ENCODE measurements around the gene TDRKH.

The TDRKH gene, protein sequence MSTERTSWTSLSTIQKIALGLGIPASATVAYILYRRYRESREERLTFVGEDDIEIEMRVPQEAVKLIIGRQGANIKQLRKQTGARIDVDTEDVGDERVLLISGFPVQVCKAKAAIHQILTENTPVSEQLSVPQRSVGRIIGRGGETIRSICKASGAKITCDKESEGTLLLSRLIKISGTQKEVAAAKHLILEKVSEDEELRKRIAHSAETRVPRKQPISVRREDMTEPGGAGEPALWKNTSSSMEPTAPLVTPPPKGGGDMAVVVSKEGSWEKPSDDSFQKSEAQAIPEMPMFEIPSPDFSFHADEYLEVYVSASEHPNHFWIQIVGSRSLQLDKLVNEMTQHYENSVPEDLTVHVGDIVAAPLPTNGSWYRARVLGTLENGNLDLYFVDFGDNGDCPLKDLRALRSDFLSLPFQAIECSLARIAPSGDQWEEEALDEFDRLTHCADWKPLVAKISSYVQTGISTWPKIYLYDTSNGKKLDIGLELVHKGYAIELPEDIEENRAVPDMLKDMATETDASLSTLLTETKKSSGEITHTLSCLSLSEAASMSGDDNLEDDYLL

DNA sequence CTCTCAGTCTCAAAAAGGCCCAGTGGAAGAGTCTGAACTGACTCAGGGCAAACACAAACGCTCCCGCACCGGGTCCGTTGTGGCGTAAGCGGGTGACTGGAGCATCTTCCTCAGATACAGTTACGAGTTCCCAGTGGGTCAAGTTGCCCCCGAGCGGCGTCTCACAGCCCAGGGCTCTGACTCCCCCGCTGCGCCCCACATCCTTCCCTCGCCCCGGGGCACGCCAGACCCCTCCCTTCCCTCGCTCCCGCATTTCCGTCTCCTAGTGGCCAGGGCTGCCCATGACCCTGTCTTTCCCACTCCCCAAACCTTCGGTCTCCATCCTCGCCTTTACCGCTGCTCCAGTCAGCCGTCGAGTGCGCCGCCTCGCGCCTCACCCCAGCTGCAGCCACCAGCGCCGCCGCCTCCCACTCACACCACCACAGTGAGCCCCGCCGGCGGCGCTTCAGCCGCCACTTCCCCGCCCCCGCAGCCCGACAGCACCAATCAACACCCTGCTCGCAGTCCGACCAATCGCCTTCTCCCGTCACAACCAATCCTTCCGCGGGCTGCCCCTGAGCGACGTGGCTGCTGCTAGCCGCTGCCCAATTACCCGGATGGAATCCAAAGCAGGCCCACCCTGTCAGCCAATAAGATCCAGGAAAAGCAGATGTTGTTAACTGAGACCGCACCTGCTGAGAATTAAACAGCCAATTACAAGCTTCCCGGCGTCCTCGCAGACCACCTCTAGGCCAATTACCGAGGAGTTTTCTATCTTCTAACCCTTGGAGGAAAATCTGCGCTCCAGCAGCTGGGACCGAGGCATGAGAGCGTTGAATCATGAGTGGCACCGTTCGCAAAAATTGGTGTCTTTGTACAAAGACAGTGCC lies at the start of gene TDRKH:
TSS of gene TDRKH (minus strand) at position 430 of the 869 bp plus-strand sequence. CDS start 7,478 bp downstream, outside the sequence.
- peak; percentile 99 for DNase-seq

DNA sequence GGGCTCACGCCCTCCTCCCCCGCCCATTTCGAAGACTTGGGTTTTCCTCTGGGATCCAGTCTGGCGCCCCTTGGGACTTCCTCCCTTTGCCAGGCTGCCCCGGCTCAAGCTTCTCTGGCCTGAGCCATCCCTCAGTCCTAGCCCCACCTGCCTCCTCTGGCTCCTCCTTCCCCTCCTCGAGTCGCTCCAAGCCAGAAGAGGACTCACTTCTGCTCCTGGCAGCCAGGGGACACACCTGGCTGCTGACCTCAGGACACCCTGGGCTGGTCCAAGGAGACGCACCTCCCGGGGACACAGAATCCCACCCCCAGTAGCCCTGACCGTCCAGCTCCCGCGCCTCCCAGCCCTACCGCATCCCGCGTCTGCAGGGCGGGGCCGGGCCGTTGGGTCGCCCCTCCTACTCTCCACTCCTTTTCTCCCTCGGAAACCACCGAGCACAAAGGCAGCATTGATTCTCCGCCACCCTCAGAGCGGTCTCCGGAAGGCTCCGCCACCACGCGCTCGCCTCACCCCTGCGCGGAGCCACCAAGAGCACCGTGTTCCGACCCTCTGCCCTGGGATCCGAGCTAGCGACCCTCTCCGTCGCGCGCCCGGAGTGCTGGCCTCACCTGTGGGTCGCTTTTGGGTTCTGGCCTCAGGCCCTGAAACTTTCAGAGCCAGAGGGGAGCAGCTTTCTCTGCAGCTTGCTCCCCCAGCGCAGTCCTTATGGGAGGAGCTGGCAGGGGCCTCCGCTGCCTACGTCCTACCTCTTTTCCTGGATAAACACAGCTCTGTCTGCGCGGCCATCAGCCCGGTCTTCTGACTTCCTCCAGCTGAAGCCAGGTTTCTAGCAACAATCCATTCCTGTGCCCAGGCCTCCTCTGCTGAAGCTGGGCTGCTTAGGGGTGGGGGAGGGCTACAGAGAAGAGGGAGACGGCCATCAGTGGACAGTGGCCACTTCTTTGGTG lies 49.4 kb upstream of the TDRKH start, which contains the start of gene C2CD4D:
TSS of gene C2CD4D (minus strand) at position 364 of the 947 bp plus-strand sequence. CDS start 831 bp downstream, outside the sequence.
- DNase-seq: no peak

DNA sequence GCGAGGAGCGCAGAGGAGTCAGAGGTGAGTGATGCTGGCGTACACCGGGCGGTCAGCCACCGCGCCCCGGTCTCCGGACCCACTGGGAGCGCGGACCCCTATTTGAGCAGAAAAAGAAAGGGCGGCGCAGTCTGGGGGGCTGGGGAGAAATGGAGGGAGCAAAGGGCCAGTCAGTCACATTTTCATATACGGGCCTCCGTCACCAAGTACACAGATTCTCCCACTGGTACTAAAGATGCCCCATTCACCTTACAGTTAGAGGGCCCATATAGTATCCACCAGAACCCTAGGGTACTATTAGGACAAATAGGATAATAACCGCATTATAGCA lies 48.7 kb upstream of the TDRKH start:
- DNase-seq: no peak

DNA sequence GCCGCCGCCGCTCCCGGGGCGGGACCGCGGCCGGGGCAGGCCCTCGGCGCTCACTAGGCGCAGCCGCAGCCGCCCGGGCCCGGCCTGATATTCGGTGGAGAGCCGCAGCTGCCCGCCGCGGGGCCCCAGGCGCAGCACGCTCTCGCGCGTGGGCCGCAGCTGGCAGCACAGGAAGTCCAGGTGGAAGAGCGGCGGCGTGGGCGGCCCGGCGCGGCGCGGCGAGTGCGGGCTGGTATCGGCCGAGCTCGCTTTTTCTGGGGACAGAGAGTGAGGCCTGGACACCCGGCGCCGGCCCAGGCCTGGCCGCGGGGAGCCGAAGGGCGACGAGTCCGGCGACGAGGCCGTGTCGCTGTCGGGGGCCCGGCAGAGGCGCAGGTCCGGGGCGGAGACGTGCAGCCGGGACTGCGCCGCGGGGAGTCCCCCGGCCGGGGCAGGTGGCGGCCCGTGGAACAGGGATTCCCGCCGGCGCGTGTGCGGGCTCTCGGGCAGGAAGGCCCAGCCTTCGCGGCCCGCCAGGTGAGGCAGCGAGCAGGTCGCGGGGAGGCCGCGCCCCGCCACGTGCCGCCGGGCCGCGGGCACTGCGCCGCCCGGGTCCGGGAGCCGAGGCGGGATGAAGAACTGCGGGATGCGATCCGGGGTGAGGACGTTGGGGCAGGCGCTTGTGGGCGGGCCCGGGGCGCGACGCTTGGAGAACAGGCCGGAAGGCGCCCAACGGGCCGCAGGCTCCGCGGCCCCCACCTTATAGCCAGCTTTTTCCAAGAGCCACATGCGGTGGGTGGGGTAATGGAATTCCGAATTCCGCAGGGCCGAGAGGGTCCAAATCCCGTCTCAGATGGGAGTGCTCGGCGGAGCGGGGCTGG lies 48.2 kb upstream of the TDRKH start:
- DNase-seq: no peak

DNA sequence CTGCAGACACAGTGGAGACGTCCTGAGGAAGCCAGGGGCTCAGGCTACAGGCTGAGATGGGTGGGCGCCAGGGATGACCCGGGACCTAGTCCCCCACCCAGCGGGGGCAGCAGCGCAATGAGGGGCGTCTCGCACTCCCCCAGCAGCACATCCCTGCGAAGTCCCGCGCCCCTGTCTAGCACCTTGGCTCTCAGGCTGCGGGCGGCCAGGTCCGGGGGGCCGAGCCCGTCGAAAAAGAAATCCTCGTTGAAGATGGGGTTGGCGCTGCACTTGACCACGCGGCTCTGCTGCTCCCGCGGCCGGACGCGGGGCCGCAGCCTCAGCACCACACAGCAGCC lies 47.6 kb upstream of the TDRKH start:
- DNase-seq: no peak

DNA sequence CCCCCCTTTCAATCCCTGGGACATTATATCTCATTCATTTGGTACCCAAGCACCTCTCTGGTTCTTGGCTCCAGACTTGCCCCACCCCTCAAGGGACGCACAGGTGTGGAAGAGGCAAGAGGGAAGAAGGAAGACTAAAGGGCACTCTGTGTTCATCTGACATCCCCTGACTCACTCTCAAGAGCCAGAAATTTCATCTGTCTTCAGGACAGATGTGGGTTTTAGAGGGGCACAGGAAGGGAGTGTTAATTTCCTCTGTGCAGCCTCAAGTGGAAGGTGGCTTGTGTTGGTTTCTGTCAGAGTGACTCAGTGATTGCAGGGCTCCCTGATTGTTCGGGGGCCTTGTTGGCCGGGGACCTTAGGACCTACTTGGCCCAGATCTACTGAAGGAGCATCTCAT lies 46.9 kb upstream of the TDRKH start:
- no peak for DNase-seq

DNA sequence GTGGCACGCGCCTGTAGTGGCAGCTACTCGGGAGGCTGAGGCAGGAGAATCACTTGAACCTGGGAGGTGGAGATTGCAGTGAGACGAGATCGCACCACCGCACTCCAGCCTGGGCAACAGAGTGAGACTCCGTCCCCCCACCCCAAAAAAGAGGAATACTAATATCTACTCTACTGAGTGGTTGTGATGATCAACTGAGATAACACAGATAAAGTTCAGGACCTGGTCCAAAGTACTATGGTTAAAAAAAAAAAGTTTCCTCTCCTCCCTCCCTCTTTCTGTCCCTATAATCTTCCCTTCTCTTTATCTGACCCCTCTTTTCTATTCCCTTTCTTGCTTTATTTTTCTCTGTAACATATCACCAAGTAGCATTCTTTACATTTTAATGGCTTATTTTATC lies 45.3 kb upstream of the TDRKH start:
- no peak for DNase-seq

DNA sequence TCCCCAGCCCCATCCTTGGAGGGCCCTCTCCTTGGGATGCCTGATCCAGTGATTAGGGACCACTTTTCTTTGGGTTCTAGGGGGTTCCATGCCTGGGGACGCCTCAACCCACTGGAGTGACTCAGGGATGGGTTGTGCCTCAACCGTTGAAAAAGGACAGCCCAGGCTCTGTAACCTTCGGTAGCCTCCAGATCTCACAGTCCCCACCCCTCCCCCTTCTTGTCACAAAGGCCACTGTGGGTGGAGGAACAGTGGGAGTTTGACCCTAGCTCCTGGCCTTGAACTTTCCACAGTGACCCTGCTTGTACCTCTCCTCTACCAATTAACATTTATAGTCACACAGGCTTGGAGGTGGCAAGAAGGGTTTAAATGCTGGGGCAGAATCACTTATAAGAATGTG lies 43.9 kb upstream of the TDRKH start:
- DNase-seq: no peak

DNA sequence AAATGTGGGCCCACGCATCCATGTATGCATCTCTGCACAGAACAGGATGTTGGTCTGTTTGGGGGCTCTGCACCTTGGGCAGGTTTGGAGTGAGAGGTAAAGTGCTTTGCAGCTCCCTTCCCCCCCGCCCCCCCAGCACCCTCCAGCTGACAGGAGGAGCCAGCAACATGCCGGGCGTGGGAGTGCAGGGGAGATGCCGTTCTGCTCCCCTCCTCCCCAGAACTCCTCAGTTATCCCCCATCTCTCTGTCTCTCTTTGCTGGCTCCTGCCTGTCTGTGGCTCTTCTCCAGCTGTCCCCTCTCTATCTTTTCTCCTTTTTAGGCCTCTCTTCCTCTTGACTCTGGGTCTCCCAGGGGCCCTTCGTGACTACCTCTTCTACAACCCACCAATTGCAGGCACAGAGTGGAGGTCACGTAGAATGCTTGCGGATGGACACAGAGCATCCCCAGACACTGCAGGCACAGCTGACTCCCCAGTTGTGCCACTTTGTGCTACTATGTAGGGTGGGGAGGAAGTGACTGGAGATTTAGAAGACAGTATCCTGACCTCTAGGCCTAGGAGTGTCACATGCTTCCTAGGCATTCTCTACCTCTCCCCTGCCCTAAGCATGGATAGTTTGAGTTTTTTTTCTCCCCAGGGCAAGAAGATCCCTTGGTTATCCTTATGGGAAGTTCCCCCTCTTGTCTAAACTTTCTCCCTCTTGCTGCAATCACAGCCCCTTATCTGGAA lies 43.0 kb upstream of the TDRKH start:
- no peak for DNase-seq

DNA sequence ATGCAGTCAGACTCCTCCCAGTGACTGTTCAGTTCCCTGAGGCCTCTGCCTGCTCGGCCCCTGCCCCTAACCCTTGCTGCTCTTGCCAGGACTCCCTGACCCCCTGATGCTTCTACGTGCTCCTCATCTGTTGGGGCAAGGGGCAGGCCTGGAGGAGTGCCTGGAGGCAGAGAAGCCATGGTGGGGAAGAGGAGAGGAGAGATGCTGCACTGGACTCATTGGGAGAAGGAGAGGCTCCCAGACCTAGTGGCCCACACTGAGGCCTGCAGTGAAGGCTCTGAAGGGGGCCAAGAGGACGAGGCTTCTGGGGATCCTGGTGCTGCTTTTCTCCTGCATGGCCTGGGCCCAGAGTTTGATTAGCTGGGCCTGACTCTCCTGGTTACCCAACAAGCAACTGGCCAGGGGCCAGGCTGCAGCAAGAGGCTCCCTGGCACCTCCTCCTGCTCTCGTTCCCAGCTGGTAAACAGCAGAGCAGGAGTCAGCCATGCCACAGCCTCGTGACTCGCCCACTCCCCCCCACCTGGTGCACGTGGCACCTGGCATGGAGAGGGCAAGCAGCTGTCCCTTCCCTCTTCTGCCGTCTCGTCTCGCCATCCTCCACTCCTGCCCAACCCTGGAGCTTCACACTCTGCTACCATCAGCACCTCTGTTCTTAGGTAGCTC lies 42.1 kb upstream of the TDRKH start:
- no peak for DNase-seq

DNA sequence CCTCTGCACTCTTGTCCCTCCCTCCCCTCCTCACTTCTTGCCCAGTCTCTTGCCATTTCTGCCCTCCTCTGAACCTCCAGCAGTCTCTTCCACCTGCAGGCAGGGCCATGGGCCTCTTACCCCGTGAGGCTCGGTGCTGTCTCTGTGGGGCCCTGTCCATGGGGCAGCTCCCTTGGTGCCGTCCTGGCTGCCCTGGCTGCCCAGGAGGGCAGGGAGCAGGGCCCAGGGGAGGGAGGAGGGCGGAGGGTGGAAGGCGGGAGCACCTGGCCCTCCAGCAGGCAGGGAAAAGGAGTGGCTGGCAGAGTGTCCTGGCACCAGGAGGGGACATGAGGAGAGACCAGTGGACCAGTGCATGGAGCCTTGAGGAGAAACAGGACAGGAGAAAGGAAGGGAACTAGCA lies 41.3 kb upstream of the TDRKH start, which contains the start of gene RORC:
TSS of gene RORC (minus strand) at position 198 of the 400 bp plus-strand sequence. CDS start at position 160, 38 bp downstream.
- no peak for DNase-seq

DNA sequence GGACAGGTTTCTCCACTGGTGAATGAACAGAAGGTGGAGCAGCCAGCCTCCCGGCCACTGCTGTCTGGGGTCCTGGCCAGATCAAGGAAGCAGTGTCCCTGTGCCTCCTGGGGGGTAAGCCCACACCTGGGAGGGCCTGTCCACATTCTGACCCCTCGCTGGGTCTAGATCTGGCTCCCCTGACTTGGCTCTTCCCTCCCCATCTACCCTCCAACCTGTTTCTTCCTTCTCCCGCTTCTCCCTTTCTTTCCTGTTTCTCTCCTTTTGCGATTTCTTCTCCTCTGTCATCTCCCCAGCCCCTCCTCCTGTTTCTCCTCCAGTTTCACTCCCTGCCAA lies 40.9 kb upstream of the TDRKH start:
- no peak for DNase-seq

DNA sequence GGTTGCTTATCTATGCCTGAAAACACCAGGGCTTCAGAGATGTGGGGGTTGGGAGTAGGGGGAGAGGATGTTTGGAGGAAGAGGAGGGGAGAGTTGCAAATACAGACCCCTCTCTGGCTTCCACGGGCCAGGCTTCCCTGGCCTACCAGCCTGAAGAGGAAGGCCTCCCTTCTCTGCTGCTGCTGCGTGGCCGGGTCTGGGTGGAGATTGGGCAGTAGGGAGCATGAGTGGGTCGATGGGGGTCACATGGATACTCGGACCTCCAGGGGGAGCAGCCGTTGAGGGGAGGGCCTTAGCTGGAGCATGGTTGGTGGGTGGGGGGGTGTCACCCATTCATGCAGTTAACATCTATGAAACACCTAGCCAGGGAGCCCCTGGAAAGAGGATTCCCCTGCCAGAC lies 39.8 kb upstream of the TDRKH start:
- no peak for DNase-seq

DNA sequence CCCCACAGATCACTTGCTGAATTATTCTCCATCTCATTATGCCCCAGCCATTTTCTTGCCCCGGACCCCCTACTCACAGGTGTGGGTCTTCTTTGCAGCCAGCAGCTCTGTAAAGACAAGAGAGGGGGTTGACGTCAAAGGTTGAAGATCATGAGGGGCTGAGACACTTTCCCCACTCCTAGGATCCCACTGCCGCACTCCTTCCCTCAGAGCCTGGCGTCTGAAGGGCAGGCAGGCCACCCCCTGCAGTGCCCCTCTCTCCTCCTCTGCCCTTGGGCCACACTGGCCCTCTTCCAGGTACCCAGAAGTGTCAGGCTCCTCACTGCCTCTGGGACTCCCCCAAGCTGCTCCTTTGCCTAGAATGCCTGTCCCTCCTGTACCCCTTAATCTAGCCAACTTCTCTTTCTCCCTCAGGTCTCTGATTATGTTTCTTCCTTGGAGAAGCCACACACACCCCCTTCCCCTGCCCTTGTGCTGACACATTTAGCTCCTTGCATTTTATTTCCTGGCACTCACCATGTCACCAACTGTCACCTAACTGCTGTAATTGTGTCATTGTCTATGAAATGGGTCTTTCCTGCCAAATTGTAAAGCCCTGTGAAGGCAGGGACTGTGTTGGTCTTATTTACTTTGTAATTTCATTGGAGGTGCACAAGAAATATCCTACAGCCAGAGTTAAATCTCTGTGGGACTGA lies 39.2 kb upstream of the TDRKH start:
- DNase-seq: no peak

DNA sequence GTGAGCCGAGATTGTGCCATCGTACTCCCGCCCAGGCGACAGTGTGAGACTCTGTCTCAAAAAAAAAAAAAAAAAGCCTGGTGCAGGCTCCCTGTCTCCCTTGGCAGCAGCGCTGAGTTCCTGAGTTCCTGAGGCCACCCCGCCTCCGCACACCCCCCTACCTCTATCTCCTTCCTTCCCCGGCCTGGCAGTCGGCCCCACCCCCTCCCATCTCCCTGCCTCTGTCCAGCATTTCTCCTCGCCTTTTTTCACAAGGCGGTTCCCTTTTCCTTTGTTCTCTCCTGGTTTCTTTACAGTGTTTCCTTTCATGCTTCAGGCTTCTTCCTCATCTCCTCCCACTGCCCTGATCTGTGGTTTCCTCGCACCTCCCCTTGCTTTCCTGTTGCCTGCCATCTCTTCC lies 38.6 kb upstream of the TDRKH start:
- DNase-seq: peak; percentile 17

DNA sequence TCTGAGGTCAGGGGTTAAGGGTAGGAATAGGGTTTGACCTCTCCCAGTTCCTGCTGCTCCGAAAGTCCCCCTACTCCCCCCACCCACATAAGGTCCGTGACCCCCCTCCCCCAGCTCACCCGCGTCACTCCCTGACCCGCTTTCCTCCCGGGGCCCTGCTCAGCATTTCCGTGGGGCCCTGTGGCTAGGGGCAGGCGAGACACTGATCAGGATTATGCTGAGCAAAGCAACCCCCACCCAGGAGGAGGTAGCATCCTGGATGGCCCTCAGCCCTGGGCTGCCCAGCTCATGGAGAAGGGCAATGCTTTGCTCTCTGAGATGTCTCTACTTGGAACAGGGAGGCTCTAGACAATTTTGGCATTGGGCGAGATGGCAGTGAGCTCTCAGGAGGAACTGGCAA lies 37.6 kb upstream of the TDRKH start:
- DNase-seq: no peak

DNA sequence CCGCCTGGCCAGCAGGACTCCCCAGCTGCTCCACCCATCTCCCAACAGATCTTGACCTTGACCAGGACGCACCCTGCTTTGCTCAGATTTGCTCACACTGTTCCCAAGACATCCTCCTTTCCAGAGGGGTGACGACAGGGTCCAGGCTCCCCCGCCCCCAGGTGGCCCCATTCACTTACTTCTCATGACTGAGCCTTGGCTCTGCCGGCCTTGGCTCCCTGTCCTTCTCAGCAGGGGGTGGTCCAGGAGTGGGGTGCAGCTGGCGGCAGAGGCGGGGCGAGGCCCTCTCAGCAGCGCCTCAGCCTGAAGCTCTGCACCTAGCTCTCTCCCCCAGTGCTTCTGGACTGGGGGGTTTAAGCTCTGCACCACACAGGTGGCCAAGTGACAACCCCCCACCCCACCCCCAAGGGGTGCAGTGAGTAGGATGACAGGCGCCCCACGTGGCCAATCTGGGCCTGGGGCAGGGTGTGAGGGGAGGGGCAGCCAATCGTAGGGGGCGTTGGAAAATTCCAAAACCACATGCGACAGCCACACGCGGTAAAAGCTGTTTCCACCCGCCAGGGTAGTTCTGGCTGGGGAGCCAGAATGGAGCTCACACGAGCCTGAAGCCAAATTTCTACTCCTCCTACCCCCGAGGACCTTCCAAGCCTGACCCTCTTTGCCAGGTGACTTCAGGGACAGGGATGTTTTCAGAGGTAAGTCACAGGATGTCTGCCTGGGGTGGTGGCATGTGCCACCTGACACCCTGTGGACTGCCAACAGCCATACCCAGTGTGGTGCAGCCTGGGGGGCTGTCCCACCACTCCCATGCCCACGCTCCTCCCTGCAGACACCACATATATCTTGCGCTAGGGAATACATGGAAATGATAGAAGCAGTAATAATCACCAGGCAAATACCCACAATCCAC lies 35.7 kb upstream of the TDRKH start:
- no peak for DNase-seq

DNA sequence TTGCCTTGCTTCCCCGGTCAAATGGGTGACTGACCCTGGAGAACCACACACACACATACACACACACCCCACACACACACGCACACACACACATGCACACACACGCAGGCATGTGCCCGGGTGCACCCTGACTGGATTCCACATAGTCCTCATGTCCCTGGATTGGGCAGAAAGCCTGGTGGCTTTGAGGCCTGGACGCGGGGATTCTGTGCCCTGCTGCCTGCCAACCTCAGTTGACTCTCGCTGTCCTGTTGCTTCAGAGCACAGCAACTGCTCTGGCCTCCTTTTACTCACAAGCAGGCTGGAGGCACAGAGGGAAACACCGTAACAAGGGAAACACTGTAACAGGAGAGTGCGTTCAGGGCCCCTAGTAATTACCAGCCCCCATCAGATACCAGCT lies 34.9 kb upstream of the TDRKH start:
- no peak for DNase-seq

DNA sequence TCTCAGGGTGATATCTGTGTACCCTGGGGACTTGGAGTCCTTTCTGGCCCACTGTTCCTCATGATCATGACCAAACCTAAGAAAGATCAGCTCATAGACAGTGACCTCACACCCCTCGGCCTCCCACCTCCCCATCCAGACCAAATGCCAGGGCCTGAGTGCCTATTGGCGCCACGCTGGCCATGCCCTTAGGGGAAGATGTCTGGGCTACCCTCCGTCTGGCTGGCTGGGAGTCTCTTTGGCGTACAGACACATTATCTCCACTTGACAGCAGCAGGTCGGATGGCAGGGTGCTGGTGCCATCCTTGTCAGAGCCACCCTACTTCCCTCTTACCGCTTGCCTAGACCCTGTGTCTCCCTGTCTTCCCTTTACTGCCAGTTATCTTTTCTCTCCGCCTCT lies 32.9 kb upstream of the TDRKH start:
- DNase-seq: no peak

Measured in fibroblast of skin of right quadriceps (primary cell).